ENCODE results near the gene FAM227B. TPM values are rescaled to one million over a fixed set of nuclear protein-coding genes. Genes with fewer than 3 reads are reported as not detected.

FAM227B gene
- total RNA-seq, 1 donor: 5.6 TPM

DNA sequence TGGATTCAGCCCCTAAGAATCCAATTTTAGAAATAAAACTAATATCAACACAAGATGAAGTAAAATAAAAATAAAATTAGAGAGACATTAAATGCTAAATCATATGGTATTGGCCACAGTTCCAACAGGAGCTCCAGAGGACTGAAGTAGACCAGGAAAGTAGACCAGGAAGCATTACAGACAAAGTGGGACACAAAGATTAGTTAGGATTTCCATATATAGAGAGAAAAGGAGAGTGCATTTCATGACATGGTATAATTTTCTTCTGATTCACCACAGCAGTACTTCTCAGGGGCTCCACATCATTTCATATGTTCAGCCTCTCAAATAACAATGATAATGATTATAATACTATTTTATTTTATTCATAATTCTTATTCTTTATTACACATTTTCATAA is 179.3 kb downstream of the FAM227B start:
- H3K4me3 ChIP-seq (ENCODE audit: low read depth, low read length): no peak overlapping the region
- DNase-seq (ENCODE audit: low read depth): no peak
- TF ChIP-seq, protein P1, sequence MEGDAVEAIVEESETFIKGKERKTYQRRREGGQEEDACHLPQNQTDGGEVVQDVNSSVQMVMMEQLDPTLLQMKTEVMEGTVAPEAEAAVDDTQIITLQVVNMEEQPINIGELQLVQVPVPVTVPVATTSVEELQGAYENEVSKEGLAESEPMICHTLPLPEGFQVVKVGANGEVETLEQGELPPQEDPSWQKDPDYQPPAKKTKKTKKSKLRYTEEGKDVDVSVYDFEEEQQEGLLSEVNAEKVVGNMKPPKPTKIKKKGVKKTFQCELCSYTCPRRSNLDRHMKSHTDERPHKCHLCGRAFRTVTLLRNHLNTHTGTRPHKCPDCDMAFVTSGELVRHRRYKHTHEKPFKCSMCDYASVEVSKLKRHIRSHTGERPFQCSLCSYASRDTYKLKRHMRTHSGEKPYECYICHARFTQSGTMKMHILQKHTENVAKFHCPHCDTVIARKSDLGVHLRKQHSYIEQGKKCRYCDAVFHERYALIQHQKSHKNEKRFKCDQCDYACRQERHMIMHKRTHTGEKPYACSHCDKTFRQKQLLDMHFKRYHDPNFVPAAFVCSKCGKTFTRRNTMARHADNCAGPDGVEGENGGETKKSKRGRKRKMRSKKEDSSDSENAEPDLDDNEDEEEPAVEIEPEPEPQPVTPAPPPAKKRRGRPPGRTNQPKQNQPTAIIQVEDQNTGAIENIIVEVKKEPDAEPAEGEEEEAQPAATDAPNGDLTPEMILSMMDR (IDR thresholded peaks at IDR 0.05; ENCODE audit: insufficient read depth, low read length): no peak

DNA sequence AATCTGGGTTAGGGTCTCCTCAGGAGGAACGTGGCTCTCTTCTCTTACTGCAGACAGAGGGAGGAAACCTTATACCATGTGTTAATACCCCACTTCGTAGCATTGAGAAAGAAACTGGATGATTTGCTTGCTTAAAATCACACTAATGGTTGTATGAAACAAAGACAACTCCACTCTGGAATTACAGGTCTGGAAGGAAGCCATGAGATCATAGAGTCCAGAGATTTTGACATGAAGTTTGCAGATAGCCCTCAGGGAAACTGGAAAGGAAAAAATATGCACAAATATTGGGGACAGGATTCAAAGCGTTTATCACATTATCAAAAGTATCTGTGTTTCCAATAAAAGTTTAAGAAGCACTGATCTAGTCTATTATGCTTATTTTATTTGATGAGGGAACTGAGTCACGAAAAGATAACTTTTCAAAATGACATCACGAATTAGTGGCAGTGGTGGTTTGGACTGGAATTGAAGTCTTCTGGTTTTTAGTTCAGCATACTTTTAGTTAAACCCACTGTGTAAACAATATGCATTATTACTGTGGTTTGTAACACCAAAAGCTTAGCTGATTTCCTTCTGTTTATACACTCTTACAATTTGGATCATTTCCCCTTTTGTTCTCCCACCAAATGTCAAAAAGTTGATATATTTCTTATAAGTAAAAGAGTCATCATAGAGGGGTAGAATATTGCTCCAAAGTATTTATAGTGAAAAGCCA is 180.8 kb downstream of the FAM227B start:
- TF ChIP-seq, protein P1 (IDR thresholded peaks at IDR 0.05; ENCODE audit: insufficient read depth, low read length): no peak
- peak; percentile 47 for DNase-seq (ENCODE audit: low read depth)
- H3K4me3 ChIP-seq (ENCODE audit: low read depth, low read length): no peak overlapping the region

DNA sequence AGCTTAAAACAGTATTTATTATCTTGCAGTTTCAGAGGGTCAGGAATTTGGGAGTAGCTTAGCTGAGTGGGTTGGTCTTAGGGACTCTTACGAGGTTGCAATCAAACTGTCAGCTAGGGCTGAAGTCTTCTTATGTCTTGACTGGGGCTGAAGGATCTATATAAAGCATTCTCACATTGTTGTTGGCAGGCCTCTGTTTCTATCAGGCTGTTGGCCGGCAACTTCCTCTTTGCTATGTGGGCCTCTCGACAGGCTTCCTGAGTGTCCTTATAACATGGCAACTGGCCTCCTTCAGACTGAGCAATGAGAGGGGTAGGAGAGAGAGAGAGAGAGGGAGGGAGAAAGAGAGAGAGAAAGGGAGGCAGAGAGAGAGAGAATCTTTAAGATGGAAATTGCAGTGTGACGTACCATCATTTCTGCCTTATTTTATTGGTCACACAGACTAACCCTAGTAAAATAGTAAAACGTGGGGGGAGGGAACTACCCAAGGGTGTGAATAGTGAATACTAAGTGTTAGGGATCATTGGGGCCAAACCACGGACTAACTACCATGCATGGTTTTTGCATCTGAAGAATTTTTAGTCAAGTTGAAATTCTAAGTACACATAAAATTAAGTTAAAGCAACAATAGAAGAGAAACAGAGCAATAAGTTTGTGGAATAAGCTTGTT is 181.5 kb downstream of the FAM227B start:
- DNase-seq (ENCODE audit: low read depth): peak; percentile 52
- TF ChIP-seq, protein P1 (IDR thresholded peaks at IDR 0.05; ENCODE audit: insufficient read depth, low read length): no peak
- no peak overlapping the region for H3K4me3 ChIP-seq (ENCODE audit: low read depth, low read length)

DNA sequence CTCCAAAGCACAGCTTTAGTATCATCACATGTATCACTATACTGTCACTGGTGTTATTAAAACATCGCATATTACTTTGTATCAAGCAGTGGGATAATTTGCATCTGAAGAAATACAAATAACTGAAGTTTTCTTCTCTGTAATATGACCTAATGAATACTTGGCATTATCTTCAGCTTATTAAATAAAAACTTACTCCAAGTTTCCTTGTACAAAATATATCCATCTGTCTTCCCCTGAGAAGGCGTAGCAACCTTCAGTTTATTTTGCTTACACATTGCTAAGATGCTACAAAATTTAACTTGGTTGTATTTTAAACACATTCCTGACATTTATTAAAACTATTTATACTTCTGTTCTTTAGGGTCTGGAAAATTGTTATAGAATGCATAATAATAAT is 183.9 kb downstream of the FAM227B start:
- DNase-seq (ENCODE audit: low read depth): no peak
- TF ChIP-seq, protein P1 (IDR thresholded peaks at IDR 0.05; ENCODE audit: insufficient read depth, low read length): no peak
- H3K4me3 ChIP-seq (ENCODE audit: low read depth, low read length): no peak overlapping the region

DNA sequence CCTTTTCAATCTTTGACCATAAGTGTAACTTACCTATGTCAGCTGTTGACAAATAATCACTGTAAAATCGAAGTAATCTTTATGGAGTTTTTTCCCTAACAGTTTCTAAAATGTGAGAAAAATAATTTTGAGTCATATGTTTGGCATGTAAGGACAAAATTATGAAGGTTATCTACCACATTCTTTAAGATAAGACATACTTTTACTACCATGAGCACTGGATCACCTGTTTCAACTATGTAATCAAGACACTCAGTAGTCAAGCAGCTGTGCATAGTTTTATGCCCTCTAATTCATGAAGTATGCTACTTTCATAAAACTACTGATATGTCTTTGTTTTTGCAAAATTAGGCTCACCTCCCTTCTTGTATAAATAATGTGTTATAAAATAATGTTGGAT is 185.4 kb downstream of the FAM227B start:
- TF ChIP-seq, protein P1 (IDR thresholded peaks at IDR 0.05; ENCODE audit: insufficient read depth, low read length): no peak
- peak; percentile 79 for DNase-seq (ENCODE audit: low read depth)
- no peak overlapping the region for H3K4me3 ChIP-seq (ENCODE audit: low read depth, low read length)

DNA sequence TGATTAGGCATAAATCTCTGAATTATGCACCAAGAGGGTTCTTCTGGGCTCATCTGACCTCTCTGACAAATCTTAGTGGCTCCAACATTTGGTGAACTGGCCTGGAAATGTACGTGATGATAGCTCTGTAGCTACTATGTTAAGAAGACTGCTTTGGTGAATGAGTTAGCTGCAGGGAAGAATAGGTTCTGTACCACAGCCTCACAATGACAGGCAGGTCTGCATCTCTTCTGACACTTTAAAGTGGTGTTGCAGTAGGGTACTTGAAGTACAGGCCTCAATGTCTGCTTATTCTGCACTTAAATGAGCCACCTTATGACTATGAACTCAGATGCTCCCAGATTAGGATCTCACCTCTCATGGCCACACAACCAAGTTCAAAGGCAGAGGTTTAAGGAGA is 190.6 kb downstream of the FAM227B start:
- TF ChIP-seq, protein P1 (IDR thresholded peaks at IDR 0.05; ENCODE audit: insufficient read depth, low read length): no peak
- H3K4me3 ChIP-seq (ENCODE audit: low read depth, low read length): peak overlapping the region; percentile 9
- DNase-seq (ENCODE audit: low read depth): no peak

Measured in fibroblast of the aortic adventitia (primary cell).